DMS53 treated with DMSO at 0.1 percent for 48 hours (cell line): Measurements from ENCODE around the gene MAMLD1.
"Not testable (repeated sequence)": the region's sequence is repeated elsewhere in the genome, so short reads cannot be mapped to it uniquely, and the experiment has no call there.

Source experiments
- DNase-seq: peaks from one replicate; lab custom pipeline; 2025; ENCODE audit not compliant: unreplicated experiment; lab: John Stamatoyannopoulos, UW

MAMLD1 gene

GRCh38 chrX:150362599-150363481 is at the start of gene MAMLD1:
TSS of gene MAMLD1 (plus strand) at chrX:150363317. CDS start at chrX:150445517, 82,200 bp downstream.
- DNase-seq, result peak; percentile 1

GRCh38 chrX:150313514-150313913 is 49.6 kb upstream of the MAMLD1 start:
- DNase-seq, result no peak

GRCh38 chrX:150314186-150314585 is 48.9 kb upstream of the MAMLD1 start:
- DNase-seq, result no peak

GRCh38 chrX:150316564-150316963 is 46.6 kb upstream of the MAMLD1 start:
- no peak for DNase-seq

GRCh38 chrX:150323020-150323419 is 40.1 kb upstream of the MAMLD1 start:
- DNase-seq, result no peak

- DNase-seq, result peak; percentile 23
Observed at GRCh38 chrX:150324035-150324728, 38.9 kb upstream of the MAMLD1 start.

GRCh38 chrX:150324919-150325318 is 38.2 kb upstream of the MAMLD1 start:
- no peak for DNase-seq

- no peak for DNase-seq
Observed at GRCh38 chrX:150326541-150327247, 36.4 kb upstream of the MAMLD1 start.

GRCh38 chrX:150329282-150329681 is 33.8 kb upstream of the MAMLD1 start:
- DNase-seq, result no peak

- no peak for DNase-seq
Observed at GRCh38 chrX:150329868-150330267, 33.2 kb upstream of the MAMLD1 start.

GRCh38 chrX:150332023-150332422 is 31.1 kb upstream of the MAMLD1 start:
- no peak for DNase-seq

- no peak for DNase-seq
Observed at GRCh38 chrX:150334100-150334499, 29.0 kb upstream of the MAMLD1 start.

- no peak for DNase-seq
Observed at GRCh38 chrX:150334981-150335380, 28.1 kb upstream of the MAMLD1 start.

GRCh38 chrX:150337026-150337425 is 26.1 kb upstream of the MAMLD1 start:
- no peak for DNase-seq

GRCh38 chrX:150337536-150337935 is 25.6 kb upstream of the MAMLD1 start:
- no peak for DNase-seq

GRCh38 chrX:150338615-150339014 is 24.5 kb upstream of the MAMLD1 start:
- DNase-seq, result no peak

- no peak for DNase-seq
Observed at GRCh38 chrX:150339736-150340135, 23.4 kb upstream of the MAMLD1 start.

GRCh38 chrX:150340326-150340725 is 22.8 kb upstream of the MAMLD1 start:
- not testable (repeated sequence) for DNase-seq

GRCh38 chrX:150347471-150347870 is 15.6 kb upstream of the MAMLD1 start:
- DNase-seq, result no peak

GRCh38 chrX:150348365-150348764 is 14.8 kb upstream of the MAMLD1 start:
- DNase-seq, result no peak

GRCh38 chrX:150352114-150352513 is 11.0 kb upstream of the MAMLD1 start:
- no peak for DNase-seq

GRCh38 chrX:150352581-150352980 is 10.5 kb upstream of the MAMLD1 start:
- DNase-seq, result no peak
